ENCODE measurements around the gene KHDC1.
"Not testable (repeated sequence)": the region's sequence is repeated elsewhere in the genome, so short reads cannot be mapped to it uniquely, and the experiment has no call there.

KHDC1 gene

GRCh38 chr6:73248192-73248903, 14.6 kb downstream of the KHDC1 start:
- no peak for DNase-seq

GRCh38 chr6:73242001-73242400, 21.0 kb downstream of the KHDC1 start:
- no peak for DNase-seq

GRCh38 chr6:73240730-73241129, 22.3 kb downstream of the KHDC1 start:
- no peak for DNase-seq

GRCh38 chr6:73236144-73236750, 26.7 kb downstream of the KHDC1 start:
- DNase-seq = no peak

GRCh38 chr6:73234733-73235132, 28.3 kb downstream of the KHDC1 start:
- no peak for DNase-seq

GRCh38 chr6:73233971-73234370, 29.0 kb downstream of the KHDC1 start:
- DNase-seq = not testable (repeated sequence)

GRCh38 chr6:73233048-73233447, 29.9 kb downstream of the KHDC1 start:
- DNase-seq = no peak

- DNase-seq = peak in 1 of 2 donors; percentile 54
These were observed 31.0 kb downstream of the KHDC1 start for GRCh38 chr6:73231986-73232391.

GRCh38 chr6:73227606-73228255, 35.3 kb downstream of the KHDC1 start:
- DNase-seq = peak in 1 of 2 donors; percentile 13

GRCh38 chr6:73225396-73225795, 37.6 kb downstream of the KHDC1 start, which contains the start of gene KHDC1L:
KHDC1L (minus strand) TSS chr6:73225496; CDS start chr6:73225408, 88 bp downstream.
- no peak for DNase-seq

- DNase-seq = no peak
These were observed 46.1 kb downstream of the KHDC1 start for GRCh38 chr6:73216859-73217258.

- DNase-seq = no peak
These were observed 53.9 kb downstream of the KHDC1 start for GRCh38 chr6:73209117-73209516.

- DNase-seq = no peak
These were observed 55.7 kb downstream of the KHDC1 start for GRCh38 chr6:73207221-73207837.

GRCh38 chr6:73204252-73204651, 58.7 kb downstream of the KHDC1 start:
- no peak for DNase-seq

- DNase-seq = no peak
These were observed 59.9 kb downstream of the KHDC1 start for GRCh38 chr6:73203098-73203497.

- no peak for DNase-seq
These were observed 62.3 kb downstream of the KHDC1 start for GRCh38 chr6:73200735-73201134.

- DNase-seq = no peak
These were observed 62.7 kb downstream of the KHDC1 start for GRCh38 chr6:73200247-73200646.

- DNase-seq = no peak
These were observed 68.3 kb downstream of the KHDC1 start for GRCh38 chr6:73194744-73195143.

GRCh38 chr6:73193302-73193701, 69.7 kb downstream of the KHDC1 start:
- not testable (repeated sequence) for DNase-seq

Data from bone marrow (tissue), 2 donors.